Ishikawa (cell line): Measurements from ENCODE around the gene DYRK1A.
A peak's percentile ranks its signal among the peaks of the same experiment; 100 is the strongest.

Experiments used
- CEBPB ChIP-seq: IDR thresholded peaks from 2 replicates; pipeline ENCODE4 v1.6.1; 2012
- CREB1 ChIP-seq: IDR thresholded peaks from 2 replicates; pipeline ENCODE4 v1.6.1; 2012; ENCODE audit warnings: low read depth
- EP300 ChIP-seq: IDR thresholded peaks from 2 replicates; pipeline ENCODE4 v1.6.1; 2012; ENCODE audit warnings: borderline replicate concordance
- FOXM1 ChIP-seq: IDR thresholded peaks from 2 replicates; pipeline ENCODE4 v1.6.1; 2012; ENCODE audit warnings: low read depth, borderline replicate concordance
- MAX ChIP-seq: IDR thresholded peaks from 2 replicates; pipeline ENCODE4 v1.6.1; 2012
- NFIC ChIP-seq: IDR thresholded peaks from 2 replicates; pipeline ENCODE4 v1.6.1; 2012
- RAD21 ChIP-seq: IDR thresholded peaks from 2 replicates; pipeline ENCODE4 v1.6.1; 2012; ENCODE audit warnings: low read depth
- REST ChIP-seq: IDR thresholded peaks from 2 replicates; pipeline ENCODE4 v1.6.1; 2012; ENCODE audit warnings: low read depth, mild to moderate bottlenecking
- TAF1 ChIP-seq: IDR thresholded peaks from 2 replicates; pipeline ENCODE4 v1.6.1; 2012; ENCODE audit warnings: low read depth, mild to moderate bottlenecking
- TCF12 ChIP-seq: IDR thresholded peaks from 2 replicates; pipeline ENCODE4 v1.6.1; 2012; ENCODE audit warnings: low read depth
- TEAD4 ChIP-seq: IDR thresholded peaks from 2 replicates; pipeline ENCODE4 v1.6.1; 2012
- USF1 ChIP-seq: IDR thresholded peaks from 2 replicates; pipeline ENCODE4 v1.6.1; 2012
- YY1 ChIP-seq: IDR thresholded peaks from 2 replicates; pipeline ENCODE4 v1.6.1; 2012; ENCODE audit warnings: low read depth
- ZBTB7A ChIP-seq: IDR thresholded peaks from 2 replicates; pipeline ENCODE4 v1.6.1; 2012; ENCODE audit warnings: low read depth

- TF ChIP-seq USF1 (no peak), YY1 (no peak), CREB1 (no peak), REST (no peak), NFIC (peak; percentile 99), EP300 (peak; percentile 81), TCF12 (peak; percentile 96), TEAD4 (peak; percentile 84), CEBPB (peak; percentile 55; the same call in 1 of the 2 replicates), TAF1 (no peak), FOXM1 (peak; percentile 51; the same call in 1 of the 2 replicates), ZBTB7A (no peak), MAX (peak; percentile 72), RAD21 (no peak)
These were observed 180.5 kb downstream of the DYRK1A start for GRCh38 chr21:37546949-37547614.
